Ishikawa (cell line): ENCODE data around the gene KRTAP4-9.

Experiments
- CEBPB ChIP-seq: IDR thresholded peaks from 2 replicates; pipeline ENCODE4 v1.6.1; 2012
- EGR1 ChIP-seq: IDR thresholded peaks from 2 replicates; pipeline ENCODE4 v1.6.1; 2012
- EP300 ChIP-seq: IDR thresholded peaks from 2 replicates; pipeline ENCODE4 v1.6.1; 2012; ENCODE audit warnings: borderline replicate concordance
- FOXM1 ChIP-seq: IDR thresholded peaks from 2 replicates; pipeline ENCODE4 v1.6.1; 2012; ENCODE audit warnings: low read depth, borderline replicate concordance
- TCF12 ChIP-seq: IDR thresholded peaks from 2 replicates; pipeline ENCODE4 v1.6.1; 2012; ENCODE audit warnings: low read depth
- YY1 ChIP-seq: IDR thresholded peaks from 2 replicates; pipeline ENCODE4 v1.6.1; 2012; ENCODE audit warnings: low read depth
- TF ChIP-seq, protein P1 (sequence below): IDR thresholded peaks from 2 replicates; pipeline ENCODE4 v1.6.1; 2012
- TF ChIP-seq, protein P2 (sequence below): IDR thresholded peaks from 2 replicates; pipeline ENCODE4 v1.6.1; 2012
- TF ChIP-seq, protein P3 (sequence below): IDR thresholded peaks from 2 replicates; pipeline ENCODE4 v1.6.1; 2012; ENCODE audit warnings: low read depth, mild to moderate bottlenecking

DNA sequence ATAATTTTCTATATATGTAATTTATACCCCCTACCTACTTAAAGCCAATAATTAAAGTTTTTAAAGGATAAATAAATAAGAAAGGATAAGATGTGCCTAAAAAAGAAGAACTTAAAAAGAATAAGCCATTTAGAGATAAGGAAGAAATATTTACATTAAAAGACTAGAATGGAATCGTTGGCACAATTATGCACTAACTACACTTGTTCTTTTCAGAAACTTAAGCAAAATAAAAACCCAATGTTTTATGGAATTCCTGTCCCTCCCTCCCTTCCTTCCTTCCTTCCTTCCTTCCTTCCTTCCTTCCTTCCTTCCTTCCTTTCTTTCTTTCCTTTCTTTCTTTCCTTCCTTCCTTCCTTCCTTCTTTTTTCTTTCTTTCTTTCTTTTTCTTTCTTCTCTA is 39.7 kb downstream of the KRTAP4-9 start:
- TF ChIP-seq CEBPB = no peak
- no peak for TF ChIP-seq YY1
- TF ChIP-seq TCF12 = no peak
- TF ChIP-seq EP300 = no peak
- TF ChIP-seq, protein P1, sequence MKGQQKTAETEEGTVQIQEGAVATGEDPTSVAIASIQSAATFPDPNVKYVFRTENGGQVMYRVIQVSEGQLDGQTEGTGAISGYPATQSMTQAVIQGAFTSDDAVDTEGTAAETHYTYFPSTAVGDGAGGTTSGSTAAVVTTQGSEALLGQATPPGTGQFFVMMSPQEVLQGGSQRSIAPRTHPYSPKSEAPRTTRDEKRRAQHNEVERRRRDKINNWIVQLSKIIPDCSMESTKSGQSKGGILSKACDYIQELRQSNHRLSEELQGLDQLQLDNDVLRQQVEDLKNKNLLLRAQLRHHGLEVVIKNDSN = no peak
- no peak for TF ChIP-seq EGR1
- TF ChIP-seq, protein P2, sequence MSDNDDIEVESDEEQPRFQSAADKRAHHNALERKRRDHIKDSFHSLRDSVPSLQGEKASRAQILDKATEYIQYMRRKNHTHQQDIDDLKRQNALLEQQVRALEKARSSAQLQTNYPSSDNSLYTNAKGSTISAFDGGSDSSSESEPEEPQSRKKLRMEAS = no peak
- TF ChIP-seq FOXM1 = no peak
- TF ChIP-seq, protein P3, sequence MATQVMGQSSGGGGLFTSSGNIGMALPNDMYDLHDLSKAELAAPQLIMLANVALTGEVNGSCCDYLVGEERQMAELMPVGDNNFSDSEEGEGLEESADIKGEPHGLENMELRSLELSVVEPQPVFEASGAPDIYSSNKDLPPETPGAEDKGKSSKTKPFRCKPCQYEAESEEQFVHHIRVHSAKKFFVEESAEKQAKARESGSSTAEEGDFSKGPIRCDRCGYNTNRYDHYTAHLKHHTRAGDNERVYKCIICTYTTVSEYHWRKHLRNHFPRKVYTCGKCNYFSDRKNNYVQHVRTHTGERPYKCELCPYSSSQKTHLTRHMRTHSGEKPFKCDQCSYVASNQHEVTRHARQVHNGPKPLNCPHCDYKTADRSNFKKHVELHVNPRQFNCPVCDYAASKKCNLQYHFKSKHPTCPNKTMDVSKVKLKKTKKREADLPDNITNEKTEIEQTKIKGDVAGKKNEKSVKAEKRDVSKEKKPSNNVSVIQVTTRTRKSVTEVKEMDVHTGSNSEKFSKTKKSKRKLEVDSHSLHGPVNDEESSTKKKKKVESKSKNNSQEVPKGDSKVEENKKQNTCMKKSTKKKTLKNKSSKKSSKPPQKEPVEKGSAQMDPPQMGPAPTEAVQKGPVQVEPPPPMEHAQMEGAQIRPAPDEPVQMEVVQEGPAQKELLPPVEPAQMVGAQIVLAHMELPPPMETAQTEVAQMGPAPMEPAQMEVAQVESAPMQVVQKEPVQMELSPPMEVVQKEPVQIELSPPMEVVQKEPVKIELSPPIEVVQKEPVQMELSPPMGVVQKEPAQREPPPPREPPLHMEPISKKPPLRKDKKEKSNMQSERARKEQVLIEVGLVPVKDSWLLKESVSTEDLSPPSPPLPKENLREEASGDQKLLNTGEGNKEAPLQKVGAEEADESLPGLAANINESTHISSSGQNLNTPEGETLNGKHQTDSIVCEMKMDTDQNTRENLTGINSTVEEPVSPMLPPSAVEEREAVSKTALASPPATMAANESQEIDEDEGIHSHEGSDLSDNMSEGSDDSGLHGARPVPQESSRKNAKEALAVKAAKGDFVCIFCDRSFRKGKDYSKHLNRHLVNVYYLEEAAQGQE = no peak
